H1 (cell line): ENCODE results near the gene KCNH8. TPM values are rescaled to one million over a fixed set of nuclear protein-coding genes. Genes with fewer than 3 reads are reported as not detected.

Source experiments
- CTCF ChIA-PET: fragments of 300-600 bp; sonication (Branson Sonifier 250); formaldehyde crosslinking; loops from one replicate; lab custom pipeline; 2021; ENCODE audit not compliant: partially characterized antibody; lab: Charles Lee
- POLR2A ChIA-PET: fragments of 300-600 bp; sonication (Branson Sonifier 250); formaldehyde crosslinking; loops from one replicate; lab custom pipeline; 2021; ENCODE audit warnings: inconsistent platforms; ENCODE audit not compliant: partially characterized antibody; lab: Charles Lee
- DNase-seq, 2 experiments: peaks; one replicate each; pipeline versions ENCODE4 v3.0.0 to v3.0.0-alpha.2; 2010 to 2022; ENCODE audit warnings: low spot score in 2 of 2, low read depth in 1 of 2, mixed read lengths in 1 of 2
- FAIRE-seq: peaks from 2 replicates; lab custom pipeline; 2011; peaks lifted over from hg19 to GRCh38; lab: Jason Lieb, UNC
- H2AFZ ChIP-seq: 2 replicates; pipeline ENCODE4 v1.8.1; 2012; ENCODE audit warnings: low read length, inconsistent platforms
- H2AK5ac ChIP-seq: 2 replicates; pipeline ENCODE4 v1.6.1; 2013; ENCODE audit warnings: low read depth, low read length
- H2BK120ac ChIP-seq: replicated peaks from 2 replicates; pipeline ENCODE3; 2013; ENCODE audit warnings: low read depth, low read length, inconsistent platforms
- H2BK12ac ChIP-seq: 2 replicates; pipeline ENCODE4 v1.6.1; 2013; ENCODE audit warnings: low read depth, low read length
- H2BK15ac ChIP-seq: 2 replicates; pipeline ENCODE4 v1.6.1; 2013; ENCODE audit warnings: low read length
- H2BK20ac ChIP-seq: 2 replicates; pipeline ENCODE4 v1.6.1; 2013; ENCODE audit warnings: low read length
- H2BK5ac ChIP-seq: 2 replicates; pipeline ENCODE4 v1.6.1; 2013; ENCODE audit warnings: low read depth, low read length
- H3K14ac ChIP-seq: 2 replicates; pipeline ENCODE4 v1.6.1; 2013; ENCODE audit warnings: inconsistent platforms; ENCODE audit not compliant: insufficient read length
- H3K18ac ChIP-seq: 2 replicates; pipeline ENCODE4 v1.6.1; 2013; ENCODE audit warnings: low read length; ENCODE audit errors: extremely low read depth
- H3K23ac ChIP-seq: 2 replicates; pipeline ENCODE4 v1.6.1; 2013; ENCODE audit warnings: inconsistent platforms; ENCODE audit not compliant: insufficient read length
- H3K23me2 ChIP-seq: 2 replicates; pipeline ENCODE4 v1.6.1; 2013; ENCODE audit warnings: low read depth, low read length
- H3K27ac ChIP-seq: 2 replicates; pipeline ENCODE4 v1.6.1; 2011; ENCODE audit warnings: low read depth, low read length, inconsistent platforms
- H3K27me3 ChIP-seq, 4 experiments: replicated peaks in 1 of 4; 1 replicate in 1 of 4; 2 replicates in 3 of 4; pipeline versions ENCODE4 v1.6.1 to v1.8.1; 2011 to 2013; ENCODE audit warnings: low read length in 3 of 4, mild to moderate bottlenecking in 3 of 4, inconsistent platforms in 2 of 4, mixed read lengths in 2 of 4, moderate library complexity in 1 of 4; ENCODE audit not compliant: control insufficient read depth in 3 of 4, insufficient read depth in 3 of 4; ENCODE audit errors: extremely low read depth in 1 of 4
- H3K36me3 ChIP-seq, 4 experiments: 2 replicates each; pipeline versions ENCODE4 v1.6.1 to v1.8.1; 2011 to 2013; ENCODE audit warnings: mild to moderate bottlenecking in 4 of 4, low read length in 3 of 4, moderate library complexity in 2 of 4, control low read depth in 1 of 4, inconsistent platforms in 1 of 4; ENCODE audit not compliant: insufficient read depth in 4 of 4, control insufficient read depth in 2 of 4
- H3K4ac ChIP-seq: replicated peaks from 2 replicates; pipeline ENCODE3; 2013; ENCODE audit warnings: low read length, low read depth, mixed read lengths, inconsistent platforms; ENCODE audit not compliant: insufficient read length
- H3K4me1 ChIP-seq, 4 experiments: replicated peaks in 1 of 4; 1 replicate in 1 of 4; 2 replicates in 3 of 4; pipeline versions ENCODE4 v1.6.1 to v1.8.1; 2011 to 2013; ENCODE audit warnings: low read length in 3 of 4, inconsistent platforms in 2 of 4, mixed read lengths in 1 of 4; ENCODE audit not compliant: insufficient read depth in 4 of 4, control insufficient read depth in 3 of 4
- H3K4me2 ChIP-seq, 2 experiments: 2 replicates each; pipeline versions ENCODE4 v1.6.1 to v1.8.1; 2011 to 2013; ENCODE audit warnings: low read depth in 2 of 2, low read length in 2 of 2, control low read depth in 1 of 2, inconsistent platforms in 1 of 2, mild to moderate bottlenecking in 1 of 2; ENCODE audit not compliant: insufficient read depth in 1 of 2
- H3K4me3 ChIP-seq, 4 experiments: fragments of 200-600, 300-600 bp in 1 of 4; sonication (generic), shearing (Covaris generic), sonication (Bioruptor Twin) in 1 of 4; 2 replicates each; pipeline versions ENCODE4 v1.5.1 to v1.8.1; 2011 to 2016; ENCODE audit warnings: low read length in 4 of 4, low read depth in 3 of 4, control low read depth in 2 of 4, inconsistent platforms in 2 of 4, mild to moderate bottlenecking in 2 of 4, mixed read lengths in 1 of 4, moderate library complexity in 1 of 4; ENCODE audit not compliant: insufficient read depth in 2 of 4; ENCODE audit errors: extremely low read depth in 1 of 4
- H3K56ac ChIP-seq: replicated peaks from 2 replicates; pipeline ENCODE3; 2013; ENCODE audit warnings: low read depth, mild to moderate bottlenecking, mixed read lengths, low read length, inconsistent platforms; ENCODE audit not compliant: insufficient read length
- H3K79me1 ChIP-seq: 2 replicates; pipeline ENCODE4 v1.6.1; 2013; ENCODE audit warnings: low read depth, low read length, control low read depth
- H3K79me2 ChIP-seq, 2 experiments: 2 replicates each; pipeline versions ENCODE4 v1.6.1 to v1.8.1; 2012 to 2013; ENCODE audit warnings: low read length in 2 of 2, mild to moderate bottlenecking in 2 of 2, inconsistent platforms in 1 of 2; ENCODE audit not compliant: insufficient read depth in 2 of 2, control insufficient read depth in 1 of 2
- H3K9ac ChIP-seq, 4 experiments: replicated peaks in 1 of 4; 1 replicate in 1 of 4; 2 replicates in 3 of 4; pipeline versions ENCODE4 v1.6.1 to v1.8.1; 2011 to 2013; ENCODE audit warnings: low read depth in 3 of 4, low read length in 3 of 4, control low read depth in 2 of 4, mild to moderate bottlenecking in 2 of 4, moderate library complexity in 2 of 4, inconsistent platforms in 1 of 4; ENCODE audit errors: extremely low read depth in 1 of 4
- H3K9me3 ChIP-seq, 2 experiments: 2 replicates each; pipeline versions ENCODE4 v1.6.1 to v1.8.1; 2012 to 2013; ENCODE audit warnings: mild to moderate bottlenecking in 2 of 2, moderate library complexity in 2 of 2, control low read depth in 1 of 2, inconsistent platforms in 1 of 2, low read depth in 1 of 2, low read length in 1 of 2, mixed read lengths in 1 of 2; ENCODE audit not compliant: insufficient read depth in 2 of 2
- H4K20me1 ChIP-seq, 2 experiments: replicated peaks in 1 of 2; 2 replicates each; pipeline versions ENCODE3 to v1.8.1; 2011 to 2013; ENCODE audit warnings: inconsistent platforms in 2 of 2, low read length in 2 of 2, mild to moderate bottlenecking in 1 of 2; ENCODE audit not compliant: insufficient read depth in 2 of 2, control insufficient read depth in 1 of 2
- H4K5ac ChIP-seq: 2 replicates; pipeline ENCODE4 v1.6.1; 2013; ENCODE audit warnings: low read length, low read depth, mixed read lengths, inconsistent platforms; ENCODE audit not compliant: insufficient read length
- H4K8ac ChIP-seq: 2 replicates; pipeline ENCODE4 v1.8.0; 2013; ENCODE audit warnings: mild to moderate bottlenecking, moderate library complexity, low read length, inconsistent platforms; ENCODE audit not compliant: insufficient read depth; ENCODE audit errors: extremely low read depth
- H4K91ac ChIP-seq: replicated peaks from 2 replicates; pipeline ENCODE3; 2013; ENCODE audit warnings: low read length, mixed read lengths, inconsistent platforms; ENCODE audit not compliant: insufficient read length
- POLR2AphosphoS5 ChIP-seq: IDR thresholded peaks from 2 replicates; pipeline ENCODE4 v1.6.1; 2011; ENCODE audit warnings: low read depth, low read length
- SP2 ChIP-seq: IDR thresholded peaks from 2 replicates; pipeline ENCODE4 v1.6.1; 2012; ENCODE audit warnings: mild to moderate bottlenecking, low read length, inconsistent platforms
- WGBS, 2 experiments: shearing (Covaris generic) in 1 of 2; methylation state at CpG; one replicate each; pipeline versions ENCODE4 v1.1.6 to v1.1.7; 2013 to 2015; ENCODE audit warnings: low lambda C conversion rate in 2 of 2, mixed read lengths in 2 of 2, inconsistent platforms in 1 of 2, low coverage in 1 of 2, missing lambda C conversion rate in 1 of 2; ENCODE audit not compliant: insufficient replicate concordance in 2 of 2, insufficient coverage in 1 of 2, insufficient read length in 1 of 2; ENCODE audit errors: extremely low coverage in 1 of 2, missing lambda C conversion rate in 1 of 2; 5-methylcytosine and 5-hydroxymethylcytosine counted together
- polyA plus RNA-seq, 7 experiments: library from polyadenylated mRNA; depleted of rRNA in 3 of 7; stranded (reverse) in 5 of 7; unstranded in 2 of 7; fragments of >200 nt in 5 of 7; fragments of 200-250 nt in 2 of 7; gene quantifications; 1 replicate in 5 of 7; 2 replicates in 1 of 7; 4 replicates in 1 of 7; pipeline versions ENCODE4 v1.2.1 to v1.2.3, GENCODE V29; 2011 to 2013; ENCODE audit warnings: missing spikeins in 2 of 7, mixed read lengths in 2 of 7
- total RNA-seq: library from RNA; stranded (reverse); fragmentation: NEBNext Ultra II Directional; extraction: Animal tissue kit (Norgen Biotek cat#: 25700); gene quantifications from 2 replicates; pipeline ENCODE4 v1.2.1, GENCODE V29; 2021

Gene KCNH8
- total and polyA plus RNA-seq, 2 of the 8 experiments (the other 6 are each of a cell fraction or from before 2014, with no cell fraction given) = 2.2 to 2.4 TPM

- H4K5ac ChIP-seq = no peak overlapping the region
- H3K79me2 ChIP-seq = no peaks in the 10 kb centered on the region
- H3K79me1 ChIP-seq = no peaks in the 10 kb centered on the region
- no peak overlapping the region for H2BK15ac ChIP-seq
- no peak overlapping the region for H3K56ac ChIP-seq
- H3K18ac ChIP-seq = no peak overlapping the region
- no peaks in the 10 kb centered on the region for H3K27me3 ChIP-seq
- H2AK5ac ChIP-seq = no peak overlapping the region
- 43% methylated on average over 4 of the region's 4 CpGs; no CpG with 5 or more reads in 1 of the 2 experiments for WGBS, 2 experiments
- DNase-seq (peak in 1 of 2 experiments; percentile 46), FAIRE-seq (peak; percentile 89)
- no peaks in the 10 kb centered on the region for H3K36me3 ChIP-seq
- no peak overlapping the region for H4K91ac ChIP-seq
- no peak overlapping the region for H3K14ac ChIP-seq
- POLR2A ChIA-PET = no interaction called here
- no peak overlapping the region for H3K27ac ChIP-seq
- H2BK5ac ChIP-seq = no peak overlapping the region
- H3K4me2 ChIP-seq = no peak overlapping the region
- H2BK120ac ChIP-seq = no peak overlapping the region
- no peaks in the 10 kb centered on the region for H4K20me1 ChIP-seq
- no peaks in the 10 kb centered on the region for H3K9me3 ChIP-seq
- H3K9ac ChIP-seq = no peak overlapping the region
- H3K4me3 ChIP-seq = no peak overlapping the region
- H3K4ac ChIP-seq = no peak overlapping the region
- CTCF ChIA-PET = interaction anchor here (0.6 to 1.8 kb wide), 7 partner anchors 9 to 323 kb away, joined by 3 to 7 read pairs (median 4); no protein-coding TSS in a partner anchor
- H3K23ac ChIP-seq = no peak overlapping the region
- H2AFZ ChIP-seq = no peak overlapping the region
- H2BK12ac ChIP-seq = no peak overlapping the region
- H3K23me2 ChIP-seq = no peaks in the 10 kb centered on the region
- no peak overlapping the region for H4K8ac ChIP-seq
- no peak overlapping the region for H2BK20ac ChIP-seq
- no peaks in the 10 kb centered on the region for H3K4me1 ChIP-seq
- no peak for TF ChIP-seq SP2
- no peak for TF ChIP-seq POLR2AphosphoS5
These were observed 395.0 kb downstream of the KCNH8 start for GRCh38 chr3:19543212-19543841.
